ENCODE results near the gene OCA2.

OCA2 gene

GRCh38 chr15:27866505-27867165, 232.5 kb downstream of the OCA2 start:
- no peak for DNase-seq (ENCODE audit: insufficient read length, low spot score)
- FAIRE-seq: no peak
- TF ChIP-seq CTCF (IDR thresholded peaks at IDR 0.05; ENCODE audit: insufficient read depth, missing control alignments): no peak

- FAIRE-seq: no peak
- no peak for DNase-seq (ENCODE audit: insufficient read length, low spot score)
- TF ChIP-seq CTCF (IDR thresholded peaks at IDR 0.05; ENCODE audit: insufficient read depth, missing control alignments): no peak
Measured at GRCh38 chr15:27865926-27866325, 233.2 kb downstream of the OCA2 start.

- TF ChIP-seq CTCF (IDR thresholded peaks at IDR 0.05; ENCODE audit: insufficient read depth, missing control alignments): no peak
- no peak for FAIRE-seq
- no peak for DNase-seq (ENCODE audit: insufficient read length, low spot score)
Measured at GRCh38 chr15:27865323-27865922, 233.7 kb downstream of the OCA2 start.

- DNase-seq (ENCODE audit: insufficient read length, low spot score) (no peak), FAIRE-seq (no peak)
- TF ChIP-seq CTCF (IDR thresholded peaks at IDR 0.05; ENCODE audit: insufficient read depth, missing control alignments): no peak
Measured at GRCh38 chr15:27864719-27865118, 234.4 kb downstream of the OCA2 start.

GRCh38 chr15:27864086-27864485, 235.0 kb downstream of the OCA2 start:
- FAIRE-seq (no peak), DNase-seq (ENCODE audit: insufficient read length, low spot score) (no peak)
- no peak for TF ChIP-seq CTCF (IDR thresholded peaks at IDR 0.05; ENCODE audit: insufficient read depth, missing control alignments)

GRCh38 chr15:27863000-27863399, 236.1 kb downstream of the OCA2 start:
- FAIRE-seq (no peak), DNase-seq (ENCODE audit: insufficient read length, low spot score) (no peak)
- TF ChIP-seq CTCF (IDR thresholded peaks at IDR 0.05; ENCODE audit: insufficient read depth, missing control alignments): no peak

- FAIRE-seq (no peak), DNase-seq (ENCODE audit: insufficient read length, low spot score) (no peak)
- TF ChIP-seq CTCF (IDR thresholded peaks at IDR 0.05; ENCODE audit: insufficient read depth, missing control alignments): no peak
Measured at GRCh38 chr15:27861171-27861570, 237.9 kb downstream of the OCA2 start.

Measured in D721Med (cell line).